ENCODE results near the gene DGKE.

- TF ChIP-seq CTCF (conservative IDR thresholded peaks at IDR 0.05; ENCODE audit: low read length) (no peak), EZH2phosphoT487 (IDR thresholded peaks at IDR 0.05; ENCODE audit: borderline replicate concordance) (no peak)
Observed at GRCh38 chr17:56850591-56850990, 16.6 kb downstream of the DGKE start.

Measured in Loucy (cell line).